GM12878 (cell line): ENCODE measurements around the gene CASP4. TPM values are rescaled to one million over a fixed set of nuclear protein-coding genes. Genes with fewer than 3 reads are reported as not detected.

Experiments used
- ATAC-seq: fragments of 200-7000 bp; cut with Tn5 transposase; 3 replicates; pipeline ENCODE4 v1.9.1; 2020; ENCODE audit warnings: mild to moderate bottlenecking, moderate library complexity
- BruUV-seq: library from RNA; stranded (reverse); fragments of 400-500 nt; replicated peaks from 2 replicates; lab custom pipeline; 2021; lab: Mats Ljungman, UMichigan
- CTCF ChIA-PET: fragments of 300-600 bp; sonication (Branson Sonifier 250); formaldehyde crosslinking; extraction: SDS; loops from one replicate; lab custom pipeline; 2021; ENCODE audit warnings: inconsistent platforms; lab: Yijun Ruan, JAX
- POLR2A ChIA-PET: fragments of 350-600 bp; formaldehyde crosslinking; extraction: SDS; loops from one replicate; lab custom pipeline; 2021; ENCODE audit warnings: inconsistent platforms; lab: Charles Lee
- RAD21 ChIA-PET: fragments of 300-600 bp; sonication (Branson Sonifier 250); formaldehyde crosslinking; loops from one replicate; lab custom pipeline; 2023; ENCODE audit warnings: antibody characterized with exemption; ENCODE audit not compliant: unreplicated experiment; lab: Charles Lee
- SMC1A ChIA-PET: fragments of 300-600 bp; sonication (Branson Sonifier 250); formaldehyde crosslinking; loops from one replicate; lab custom pipeline; 2023; ENCODE audit not compliant: unreplicated experiment, uncharacterized antibody; lab: Charles Lee
- DNase-seq: peaks from one replicate; pipeline ENCODE4 v3.0.0-alpha.2; 2011; ENCODE audit warnings: low read depth, low spot score
- FAIRE-seq: peaks from 3 replicates; lab custom pipeline; 2011; peaks lifted over from hg19 to GRCh38; lab: Jason Lieb, UNC
- H2AFZ ChIP-seq: 2 replicates; pipeline ENCODE4 v1.6.0; 2011; ENCODE audit warnings: low read depth, low read length, control low read depth; ENCODE audit not compliant: control insufficient read depth
- H3K27ac ChIP-seq: 2 replicates; pipeline ENCODE4 v1.5.1; 2011; ENCODE audit warnings: control low read depth; ENCODE audit not compliant: control insufficient read depth, insufficient read depth
- H3K27me3 ChIP-seq, 2 experiments: replicated peaks in 1 of 2; 2 replicates each; pipeline versions ENCODE4 v1.6.0 to v1.6.1; 2011; ENCODE audit warnings: low read length in 1 of 2; ENCODE audit not compliant: control insufficient read depth in 2 of 2, insufficient read depth in 2 of 2
- H3K36me3 ChIP-seq, 2 experiments: 2 replicates each; pipeline ENCODE4 v1.5.1; 2011; ENCODE audit warnings: low read length in 1 of 2; ENCODE audit not compliant: control insufficient read depth in 2 of 2, insufficient read depth in 2 of 2
- H3K4me1 ChIP-seq: 2 replicates; pipeline ENCODE4 v1.6.1; 2011; ENCODE audit warnings: mild to moderate bottlenecking, low read length, moderate library complexity, mixed read lengths; ENCODE audit not compliant: control insufficient read depth, insufficient read depth
- H3K4me2 ChIP-seq: 2 replicates; pipeline ENCODE4 v1.6.0; 2011; ENCODE audit warnings: control low read depth; ENCODE audit not compliant: control insufficient read depth, insufficient read depth
- H3K4me3 ChIP-seq: fragments of 200-600 bp; sonication (generic); 2 replicates; pipeline ENCODE4 v1.5.1; 2016
- H3K79me2 ChIP-seq: 2 replicates; pipeline ENCODE4 v1.6.0; 2011; ENCODE audit warnings: low read length; ENCODE audit not compliant: control insufficient read depth, insufficient read depth
- H3K9ac ChIP-seq: 2 replicates; pipeline ENCODE4 v1.8.0; 2011; ENCODE audit warnings: low read length, control low read depth, mixed read lengths; ENCODE audit not compliant: control insufficient read depth, insufficient read depth
- H3K9me3 ChIP-seq: replicated peaks from 3 replicates; pipeline ENCODE4 v1.5.1; 2011; ENCODE audit warnings: mild to moderate bottlenecking, low read length; ENCODE audit not compliant: control insufficient read depth, insufficient read depth
- H4K20me1 ChIP-seq: 2 replicates; pipeline ENCODE4 v1.6.0; 2011; ENCODE audit not compliant: control insufficient read depth, insufficient read depth
- ESRRA ChIP-seq: IDR thresholded peaks from 2 replicates; pipeline ENCODE4 v1.6.1; 2012; ENCODE audit warnings: mild to moderate bottlenecking, low read length, improper control_type of control experiment
- EZH2 ChIP-seq: IDR thresholded peaks from 2 replicates; pipeline ENCODE4 v1.6.1; 2012; ENCODE audit warnings: low read depth, mild to moderate bottlenecking, control low read depth, inconsistent platforms, low read length, borderline replicate concordance; ENCODE audit not compliant: control insufficient read depth
- HDAC2 ChIP-seq: fragments of 200-600 bp; sonication (generic); IDR thresholded peaks from 2 replicates; pipeline ENCODE4 v1.6.1; 2017
- HDGF ChIP-seq: fragments of 450-650 bp; IDR thresholded peaks from 2 replicates; pipeline ENCODE4 v1.6.1; 2016; ENCODE audit warnings: antibody characterized with exemption
- IRF4 ChIP-seq: IDR thresholded peaks from 2 replicates; pipeline ENCODE4 v1.6.1; 2011; ENCODE audit warnings: low read depth, low read length
- IRF5 ChIP-seq: fragments of 450-650 bp; IDR thresholded peaks from 2 replicates; pipeline ENCODE4 v1.6.1; 2017; ENCODE audit warnings: borderline replicate concordance
- LARP7 ChIP-seq: fragments of 450-650 bp; IDR thresholded peaks from 2 replicates; pipeline ENCODE4 v1.6.1; 2017; ENCODE audit warnings: mild to moderate bottlenecking
- MEF2B ChIP-seq: fragments of 450-650 bp; IDR thresholded peaks from 2 replicates; pipeline ENCODE4 v1.6.1; 2018; ENCODE audit warnings: mild to moderate bottlenecking, moderate library complexity; ENCODE audit not compliant: partially characterized antibody, poor library complexity, severe bottlenecking
- NFIC ChIP-seq: IDR thresholded peaks from 2 replicates; pipeline ENCODE4 v1.6.1; 2012; ENCODE audit warnings: low read depth, mild to moderate bottlenecking, inconsistent platforms, low read length, moderate library complexity
- NFYA ChIP-seq: IDR thresholded peaks from 2 replicates; pipeline ENCODE4 v1.6.1; 2011; ENCODE audit warnings: low read depth, mild to moderate bottlenecking, low read length, improper control_type of control experiment, borderline replicate concordance
- POLR2AphosphoS5 ChIP-seq: IDR thresholded peaks from 2 replicates; pipeline ENCODE4 v1.6.1; 2011; ENCODE audit warnings: mild to moderate bottlenecking, low read length, inconsistent platforms
- WRNIP1 ChIP-seq: IDR thresholded peaks from 2 replicates; pipeline ENCODE4 v1.6.1; 2011; ENCODE audit warnings: low read depth, low read length, improper control_type of control experiment, borderline replicate concordance
- ZBTB33 ChIP-seq: fragments of 450-650 bp; IDR thresholded peaks from 2 replicates; pipeline ENCODE4 v1.6.1; 2017; ENCODE audit warnings: mild to moderate bottlenecking
- ZNF217 ChIP-seq: fragments of 450-650 bp; IDR thresholded peaks from 2 replicates; pipeline ENCODE4 v1.6.1; 2017; ENCODE audit warnings: antibody characterized with exemption, mild to moderate bottlenecking
- ZNF24 ChIP-seq: fragments of 450-650 bp; IDR thresholded peaks from 2 replicates; pipeline ENCODE4 v1.6.1; 2017; ENCODE audit warnings: antibody characterized with exemption, mild to moderate bottlenecking
- WGBS: methylation state at CpG from one replicate; pipeline ENCODE4 v1.1.6; 2016; ENCODE audit warnings: low lambda C conversion rate; ENCODE audit not compliant: insufficient replicate concordance, insufficient coverage; ENCODE audit errors: missing lambda C conversion rate; 5-methylcytosine and 5-hydroxymethylcytosine counted together
- in situ Hi-C: fragments of 300-500 bp; cut with MboI; formaldehyde crosslinking; loops from 9 replicates; pipeline ENCODE4 v1.14.3; 2018; ENCODE audit warnings: mixed read lengths
- intact Hi-C: fragments of 100-400 bp; cut with micrococcal nuclease; formaldehyde crosslinking; loops from one replicate; pipeline ENCODE4 v1.14.2; 2022; ENCODE audit not compliant: unreplicated experiment
- polyA plus RNA-seq, 11 experiments: library from polyadenylated mRNA; depleted of rRNA in 4 of 11; unstranded in 6 of 11; stranded (reverse) in 5 of 11; fragments of >200 nt; fragmentation: Nextera tagmentation in 4 of 11; fragmentation: Illumina TruSeq in 1 of 11; extraction: Ambion mirVana in 4 of 11; extraction: Trizol in 1 of 11; gene quantifications; 1 replicate in 1 of 11; 2 replicates in 10 of 11; pipeline versions ENCODE4 v1.2.1 to v1.2.3, GENCODE V29; 2011 to 2016; ENCODE audit warnings: inconsistent platforms in 2 of 11, missing spikeins in 2 of 11, low read depth in 1 of 11
- total RNA-seq, 4 experiments: library from RNA; depleted of rRNA in 3 of 4; stranded (reverse); fragments of >200 nt in 3 of 4; fragmentation: Illumina TruSeq in 1 of 4; extraction: Trizol in 1 of 4; gene quantifications; 2 replicates each; pipeline versions ENCODE4 v1.2.1 to v1.2.3, GENCODE V29; 2013 to 2021

CASP4 gene
- total and polyA plus RNA-seq, 10 of the 15 experiments (the other 5 are each of a cell fraction or from before 2014, with no cell fraction given): 25.3 to 113 (median 50.0) TPM

- Histone ChIP-seq H3K36me3 (no peaks in the 10 kb centered on the region), H3K27ac (no peak overlapping the region), H3K4me1 (no peaks in the 10 kb centered on the region), H3K4me3 (no peak overlapping the region), H4K20me1 (no peaks in the 10 kb centered on the region), H3K79me2 (peaks cover 2% of the 10 kb centered on the region), H3K9me3 (no peaks in the 10 kb centered on the region)
- BruUV-seq: no TSS peak
- RAD21 ChIA-PET: no interaction called here
- CTCF ChIA-PET: interaction anchor here (0.9 kb wide), 1 partner anchor 16 kb away, joined by 4 read pairs; no protein-coding TSS in a partner anchor
- DNase-seq (no peak), ATAC-seq (no peak)
- intact Hi-C loops: no loop called here
- in situ Hi-C loops: no loop called here
- POLR2A ChIA-PET: no interaction called here
- TF ChIP-seq IRF4 (no peak), EZH2 (no peak), LARP7 (no peak), NFYA (no peak), ZNF217 (no peak), MEF2B (no peak), WRNIP1 (no peak), ZNF24 (no peak), IRF5 (no peak), NFIC (no peak), ESRRA (no peak), HDAC2 (no peak), POLR2AphosphoS5 (no peak), HDGF (no peak), ZBTB33 (no peak)
- TF ChIP-seq, all 136 proteins: peak for 0
- 86% methylated on average over 3 of the region's 3 CpGs for WGBS
- Histone ChIP-seq H3K27me3 (no peaks in the 10 kb centered on the region), H3K4me2 (no peak overlapping the region), H2AFZ (no peak overlapping the region), H3K9ac (no peak overlapping the region)
- FAIRE-seq: no peak
- SMC1A ChIA-PET: interaction anchor here (1.3 kb wide), 1 partner anchor 66 kb away, joined by 3 read pairs; no protein-coding TSS in a partner anchor
These were observed 5.5 kb downstream of the CASP4 start for GRCh38 chr11:104962852-104963251.
